Activated T-helper 1 cell treated with Interleukin-2 at 50 U/mL for 16 hours (primary cell): Measurements from ENCODE around the gene ZBTB16.

Experiments used
- DNase-seq: peaks from one replicate; pipeline ENCODE4 v3.0.0-alpha.2; 2020; ENCODE audit warnings: low read depth

Gene ZBTB16

GRCh38 chr11:114211444-114212121 is 152.1 kb downstream of the ZBTB16 start:
- DNase-seq: no peak

- DNase-seq: no peak
Measured at GRCh38 chr11:114213622-114214021, 154.1 kb downstream of the ZBTB16 start.

GRCh38 chr11:114215428-114215827 is 155.9 kb downstream of the ZBTB16 start:
- DNase-seq: no peak

- DNase-seq: no peak
Measured at GRCh38 chr11:114215871-114216795, 156.6 kb downstream of the ZBTB16 start.

- no peak for DNase-seq
Measured at GRCh38 chr11:114216796-114217180, 157.3 kb downstream of the ZBTB16 start.

GRCh38 chr11:114218508-114218907 is 159.0 kb downstream of the ZBTB16 start:
- no peak for DNase-seq

- no peak for DNase-seq
Measured at GRCh38 chr11:114219559-114220349, 160.2 kb downstream of the ZBTB16 start.

GRCh38 chr11:114221037-114221436 is 161.5 kb downstream of the ZBTB16 start:
- DNase-seq: no peak

GRCh38 chr11:114225661-114226060 is 166.2 kb downstream of the ZBTB16 start:
- DNase-seq: no peak

- DNase-seq: no peak
Measured at GRCh38 chr11:114226356-114226755, 166.8 kb downstream of the ZBTB16 start.

- DNase-seq: no peak
Measured at GRCh38 chr11:114228435-114229411, 169.2 kb downstream of the ZBTB16 start.

- no peak for DNase-seq
Measured at GRCh38 chr11:114230031-114230704, 170.7 kb downstream of the ZBTB16 start.

GRCh38 chr11:114232400-114233059 is 173.0 kb downstream of the ZBTB16 start:
- DNase-seq: no peak

- no peak for DNase-seq
Measured at GRCh38 chr11:114233755-114234154, 174.2 kb downstream of the ZBTB16 start.

- no peak for DNase-seq
Measured at GRCh38 chr11:114236829-114237228, 177.3 kb downstream of the ZBTB16 start.

GRCh38 chr11:114237321-114238280 is 178.1 kb downstream of the ZBTB16 start:
- DNase-seq: no peak

GRCh38 chr11:114239753-114240161 is 180.2 kb downstream of the ZBTB16 start:
- no peak for DNase-seq

GRCh38 chr11:114242032-114242431 is 182.5 kb downstream of the ZBTB16 start:
- DNase-seq: no peak
